Spleen (tissue), 7 donors: ENCODE results near the gene ZMYND19.

Source experiments
- CTCF ChIP-seq, 11 experiments: fragments of 200-600 bp in 7 of 11; fragments of 450-650 bp in 4 of 11; sonication (generic) in 4 of 11; IDR thresholded peaks in 8 of 11; conservative IDR thresholded peaks in 3 of 11; 1 replicate in 7 of 11; 2 replicates in 4 of 11; pipeline versions ENCODE4 v1.4.0 to v1.8.0; 2016 to 2021; ENCODE audit warnings: antibody characterized with exemption in 11 of 11, inconsistent platforms in 4 of 11, mild to moderate bottlenecking in 1 of 11
- POLR2AphosphoS5 ChIP-seq, 3 donors: sonication (generic); formaldehyde crosslinking; IDR thresholded peaks; one replicate each; pipeline ENCODE4 v1.5.1; 2017; ENCODE audit warnings: antibody characterized with exemption in 3 of 3
- donor health status: DM: no; HTN: no; CAD: no; lungs with moderate emphysema.
- donor health status: DM: no; HTN: no; CAD: no.
- donor health status: DM: no; HTN: no; CAD: no.

GRCh38 chr9:137574192-137574591, 16.1 kb downstream of the ZMYND19 start:
- TF ChIP-seq CTCF (IDR thresholded peaks at IDR 0.05 in 8 of 11, conservative IDR thresholded peaks at IDR 0.05 in 3 of 11) (no peak), POLR2AphosphoS5 (IDR thresholded peaks at IDR 0.05) (no peak)
